Measurements from ENCODE around the gene KREMEN1. TPM values are rescaled to one million over a fixed set of nuclear protein-coding genes. Genes with fewer than 3 reads are reported as not detected.

Gene KREMEN1
- total and polyA plus RNA-seq, 9 of the 15 experiments (the other 6 are each of a cell fraction or from before 2014, with no cell fraction given), result 0.69 to 11.5 (median 4.3) TPM

DNA sequence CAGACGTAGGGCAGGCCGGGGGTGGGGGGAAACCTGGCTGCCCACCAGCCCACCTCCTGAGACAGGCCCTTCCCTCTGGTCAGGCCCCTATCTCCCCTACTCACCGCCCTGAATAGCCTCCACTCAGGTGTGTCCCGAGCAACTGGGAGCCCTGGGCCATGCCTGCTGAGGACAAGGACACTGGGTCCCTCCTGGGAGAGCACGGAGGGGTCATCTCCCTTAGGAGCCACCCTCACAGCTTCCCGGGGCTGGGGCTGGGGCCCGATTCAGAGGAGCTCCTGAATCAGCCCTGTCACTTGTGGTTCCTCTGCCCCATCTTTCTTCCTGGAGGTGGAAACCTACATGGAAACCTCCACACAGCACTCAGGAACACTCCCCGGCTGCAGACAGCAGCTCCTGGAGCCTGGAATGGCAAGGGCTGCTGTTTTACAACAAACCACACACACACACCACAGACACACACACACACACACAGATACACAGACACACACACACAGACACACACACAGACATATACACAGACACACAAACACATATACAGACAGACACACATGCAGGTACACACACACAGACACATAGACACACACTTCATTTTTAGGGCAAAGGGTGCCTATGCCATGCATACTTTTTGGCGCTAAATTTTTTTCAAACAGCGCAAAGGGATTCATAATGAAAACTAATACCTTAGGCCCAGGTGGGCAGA, 123.3 kb downstream of the KREMEN1 start (continued):
- TF ChIP-seq MCM5 (IDR thresholded peaks at IDR 0.05; ENCODE audit: low read depth) (no peak), HEY1 (CRISPR knock-in tag; IDR thresholded peaks at IDR 0.05; ENCODE audit: borderline replicate concordance) (no peak), NCOR1 (IDR thresholded peaks at IDR 0.05) (0 out of 2 replicates have a peak, but pooled peaks have one; percentile 25), ZFX (CRISPR knock-in tag; IDR thresholded peaks at IDR 0.05) (no peak; the same call in 1 of the 2 replicates), ZNF395 (CRISPR knock-in tag; IDR thresholded peaks at IDR 0.05) (peak; percentile 73), ZNF830 (CRISPR knock-in tag; IDR thresholded peaks at IDR 0.05) (no peak), NR4A1 (CRISPR knock-in tag; IDR thresholded peaks at IDR 0.05) (no peak), NR4A1 (tag; IDR thresholded peaks at IDR 0.05) (no peak), ZNF175 (CRISPR knock-in tag; IDR thresholded peaks at IDR 0.05; ENCODE audit: low read depth) (peak; percentile 6; the same call in 1 of the 2 replicates), ZNF764 (CRISPR knock-in tag; IDR thresholded peaks at IDR 0.05; ENCODE audit: low read depth) (no peak), ZNF766 (CRISPR knock-in tag; conservative IDR thresholded peaks at IDR 0.05) (peak; percentile 50; the same call in 1 of the 2 replicates), TAL1 (IDR thresholded peaks at IDR 0.05) (0 out of 2 replicates have a peak, but pooled peaks have one; percentile 6), CEBPZ (IDR thresholded peaks at IDR 0.05; ENCODE audit: borderline replicate concordance, low read depth, low read length) (no peak), PHTF2 (CRISPR knock-in tag; IDR thresholded peaks at IDR 0.05) (no peak), SETDB1 (IDR thresholded peaks at IDR 0.05; ENCODE audit: low read length) (no peak)
- TF ChIP-seq, protein P1, sequence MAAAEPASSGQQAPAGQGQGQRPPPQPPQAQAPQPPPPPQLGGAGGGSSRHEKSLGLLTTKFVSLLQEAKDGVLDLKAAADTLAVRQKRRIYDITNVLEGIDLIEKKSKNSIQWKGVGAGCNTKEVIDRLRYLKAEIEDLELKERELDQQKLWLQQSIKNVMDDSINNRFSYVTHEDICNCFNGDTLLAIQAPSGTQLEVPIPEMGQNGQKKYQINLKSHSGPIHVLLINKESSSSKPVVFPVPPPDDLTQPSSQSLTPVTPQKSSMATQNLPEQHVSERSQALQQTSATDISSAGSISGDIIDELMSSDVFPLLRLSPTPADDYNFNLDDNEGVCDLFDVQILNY (CRISPR knock-in tag; IDR thresholded peaks at IDR 0.05), result no peak
- TF ChIP-seq, protein P2, sequence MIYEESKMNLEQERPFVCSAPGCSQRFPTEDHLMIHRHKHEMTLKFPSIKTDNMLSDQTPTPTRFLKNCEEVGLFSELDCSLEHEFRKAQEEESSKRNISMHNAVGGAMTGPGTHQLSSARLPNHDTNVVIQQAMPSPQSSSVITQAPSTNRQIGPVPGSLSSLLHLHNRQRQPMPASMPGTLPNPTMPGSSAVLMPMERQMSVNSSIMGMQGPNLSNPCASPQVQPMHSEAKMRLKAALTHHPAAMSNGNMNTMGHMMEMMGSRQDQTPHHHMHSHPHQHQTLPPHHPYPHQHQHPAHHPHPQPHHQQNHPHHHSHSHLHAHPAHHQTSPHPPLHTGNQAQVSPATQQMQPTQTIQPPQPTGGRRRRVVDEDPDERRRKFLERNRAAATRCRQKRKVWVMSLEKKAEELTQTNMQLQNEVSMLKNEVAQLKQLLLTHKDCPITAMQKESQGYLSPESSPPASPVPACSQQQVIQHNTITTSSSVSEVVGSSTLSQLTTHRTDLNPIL (CRISPR knock-in tag; IDR thresholded peaks at IDR 0.05), result no peak
- TF ChIP-seq, protein P3, sequence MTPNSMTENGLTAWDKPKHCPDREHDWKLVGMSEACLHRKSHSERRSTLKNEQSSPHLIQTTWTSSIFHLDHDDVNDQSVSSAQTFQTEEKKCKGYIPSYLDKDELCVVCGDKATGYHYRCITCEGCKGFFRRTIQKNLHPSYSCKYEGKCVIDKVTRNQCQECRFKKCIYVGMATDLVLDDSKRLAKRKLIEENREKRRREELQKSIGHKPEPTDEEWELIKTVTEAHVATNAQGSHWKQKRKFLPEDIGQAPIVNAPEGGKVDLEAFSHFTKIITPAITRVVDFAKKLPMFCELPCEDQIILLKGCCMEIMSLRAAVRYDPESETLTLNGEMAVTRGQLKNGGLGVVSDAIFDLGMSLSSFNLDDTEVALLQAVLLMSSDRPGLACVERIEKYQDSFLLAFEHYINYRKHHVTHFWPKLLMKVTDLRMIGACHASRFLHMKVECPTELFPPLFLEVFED (CRISPR knock-in tag; conservative IDR thresholded peaks at IDR 0.05), result peak; percentile 90
